OCI-LY3 (cell line): ENCODE data around the gene MIA.

Experiments used
- H2AFZ ChIP-seq: fragments of 200-600, 300-600 bp; shearing (Covaris generic); 2 replicates; pipeline ENCODE4 v1.6.0; 2014; ENCODE audit warnings: antibody characterized with exemption, low read depth, low read length
- H3K27ac ChIP-seq: fragments of 200-600, 300-600 bp; sonication (generic); 2 replicates; pipeline ENCODE4 v1.5.1; 2014; ENCODE audit warnings: mild to moderate bottlenecking, low read length, moderate library complexity, mixed read lengths
- H3K27me3 ChIP-seq: fragments of 200-600, 300-600 bp; sonication (generic); 2 replicates; pipeline ENCODE4 v1.6.1; 2014; ENCODE audit warnings: low read depth, low read length, mixed read lengths
- H3K36me3 ChIP-seq: fragments of 200-600, 300-600 bp; sonication (generic); replicated peaks from 2 replicates; pipeline ENCODE3; 2014; ENCODE audit warnings: low read depth, low read length, mixed read lengths
- H3K4me1 ChIP-seq: fragments of 300-600, 200-600 bp; sonication (generic); 2 replicates; pipeline ENCODE4 v1.6.1; 2014; ENCODE audit warnings: low read length, mixed read lengths
- H3K4me2 ChIP-seq: fragments of 200-600, 300-600 bp; sonication (generic); 2 replicates; pipeline ENCODE4 v1.6.1; 2014; ENCODE audit warnings: low read length, mixed read lengths
- H3K4me3 ChIP-seq: fragments of 300-600, 200-600 bp; sonication (generic); 2 replicates; pipeline ENCODE4 v1.5.1; 2014; ENCODE audit warnings: antibody characterized with exemption, mild to moderate bottlenecking, low read length, moderate library complexity
- H3K79me2 ChIP-seq: fragments of 300-600, 200-600 bp; shearing (Covaris generic); 2 replicates; pipeline ENCODE4 v1.6.1; 2014; ENCODE audit warnings: mild to moderate bottlenecking, low read length, mixed read lengths
- H3K9ac ChIP-seq: fragments of 300-600, 200-600 bp; shearing (Covaris generic); 2 replicates; pipeline ENCODE4 v1.6.0; 2014; ENCODE audit warnings: mild to moderate bottlenecking, low read length, moderate library complexity
- H3K9me3 ChIP-seq: fragments of 200-600, 300-600 bp; shearing (Covaris generic); 2 replicates; pipeline ENCODE4 v1.6.1; 2014; ENCODE audit warnings: low read length, mixed read lengths; ENCODE audit not compliant: insufficient read depth
- H4K20me1 ChIP-seq: fragments of 200-600, 300-600 bp; sonication (generic); 2 replicates; pipeline ENCODE4 v1.6.1; 2016; ENCODE audit warnings: low read length, mixed read lengths; ENCODE audit not compliant: insufficient read depth
- EZH2phosphoT487 ChIP-seq: fragments of 200-600 bp; shearing (Covaris generic); IDR thresholded peaks from 2 replicates; pipeline ENCODE4 v1.6.1; 2018; ENCODE audit warnings: antibody characterized with exemption, mixed run types, low read depth
- TF ChIP-seq, protein P1 (sequence below): fragments of 200-600, 300-600 bp; sonication (generic); IDR thresholded peaks from 2 replicates; pipeline ENCODE4 v1.5.1; 2014; ENCODE audit warnings: antibody characterized with exemption, low read length, low read depth

Gene MIA

DNA sequence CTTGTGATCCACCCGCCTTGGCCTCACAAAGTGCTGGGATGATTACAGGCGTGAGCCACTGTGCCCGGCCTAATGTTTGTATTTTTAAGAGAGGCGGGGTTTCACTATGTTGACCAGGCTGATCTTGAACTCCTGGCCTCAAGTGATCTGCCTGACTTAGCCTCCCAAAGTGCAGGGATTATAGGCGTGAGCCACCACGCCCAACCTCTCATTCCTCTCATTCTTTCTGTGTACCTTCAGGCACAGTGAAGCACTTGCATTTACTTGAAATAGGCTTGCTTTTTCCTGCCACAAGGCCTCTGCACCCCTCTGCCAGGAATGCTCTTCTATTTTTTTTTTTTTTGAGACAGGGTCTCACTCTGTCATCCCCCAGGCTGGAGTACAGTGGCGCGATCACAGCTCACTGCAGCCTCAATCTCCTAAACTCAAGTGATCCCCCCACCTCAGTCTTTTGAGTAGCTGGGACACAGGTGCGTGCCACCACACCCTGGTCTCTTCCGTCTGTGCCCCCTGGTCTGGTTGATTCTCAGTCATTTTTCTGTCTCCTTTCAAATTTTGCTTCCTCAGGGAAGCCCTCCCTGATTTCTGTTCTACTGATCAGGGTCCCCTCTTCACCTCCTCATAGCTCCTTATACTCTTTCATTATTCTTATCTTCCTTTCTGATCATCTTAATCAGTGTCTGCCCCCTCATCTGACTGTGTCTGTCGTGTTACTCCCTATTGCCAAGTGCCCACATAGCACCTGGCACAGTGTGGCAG lies 40.1 kb upstream of the MIA start:
- Histone ChIP-seq H3K79me2 (no peaks in the 10 kb centered on the region), H3K4me3 (no peak overlapping the region), H3K4me2 (no peak overlapping the region), H3K36me3 (peaks cover 43% of the 10 kb centered on the region), H4K20me1 (no peaks in the 10 kb centered on the region), H3K9me3 (no peaks in the 10 kb centered on the region), H3K27me3 (no peaks in the 10 kb centered on the region), H3K27ac (no peak overlapping the region), H2AFZ (no peak overlapping the region), H3K9ac (no peak overlapping the region), H3K4me1 (no peaks in the 10 kb centered on the region)
- TF ChIP-seq, protein P1, sequence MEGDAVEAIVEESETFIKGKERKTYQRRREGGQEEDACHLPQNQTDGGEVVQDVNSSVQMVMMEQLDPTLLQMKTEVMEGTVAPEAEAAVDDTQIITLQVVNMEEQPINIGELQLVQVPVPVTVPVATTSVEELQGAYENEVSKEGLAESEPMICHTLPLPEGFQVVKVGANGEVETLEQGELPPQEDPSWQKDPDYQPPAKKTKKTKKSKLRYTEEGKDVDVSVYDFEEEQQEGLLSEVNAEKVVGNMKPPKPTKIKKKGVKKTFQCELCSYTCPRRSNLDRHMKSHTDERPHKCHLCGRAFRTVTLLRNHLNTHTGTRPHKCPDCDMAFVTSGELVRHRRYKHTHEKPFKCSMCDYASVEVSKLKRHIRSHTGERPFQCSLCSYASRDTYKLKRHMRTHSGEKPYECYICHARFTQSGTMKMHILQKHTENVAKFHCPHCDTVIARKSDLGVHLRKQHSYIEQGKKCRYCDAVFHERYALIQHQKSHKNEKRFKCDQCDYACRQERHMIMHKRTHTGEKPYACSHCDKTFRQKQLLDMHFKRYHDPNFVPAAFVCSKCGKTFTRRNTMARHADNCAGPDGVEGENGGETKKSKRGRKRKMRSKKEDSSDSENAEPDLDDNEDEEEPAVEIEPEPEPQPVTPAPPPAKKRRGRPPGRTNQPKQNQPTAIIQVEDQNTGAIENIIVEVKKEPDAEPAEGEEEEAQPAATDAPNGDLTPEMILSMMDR: no peak
- TF ChIP-seq EZH2phosphoT487: no peak

- H3K4me3 ChIP-seq: no peak overlapping the region
- H3K4me2 ChIP-seq: no peak overlapping the region
- no peaks in the 10 kb centered on the region for H3K9me3 ChIP-seq
- no peak overlapping the region for H2AFZ ChIP-seq
- peaks cover 40% of the 10 kb centered on the region for H3K36me3 ChIP-seq
- H3K27ac ChIP-seq: no peak overlapping the region
- no peaks in the 10 kb centered on the region for H3K27me3 ChIP-seq
- H4K20me1 ChIP-seq: no peaks in the 10 kb centered on the region
- TF ChIP-seq, protein P1: no peak
- no peak for TF ChIP-seq EZH2phosphoT487
- H3K4me1 ChIP-seq: no peaks in the 10 kb centered on the region
- no peak overlapping the region for H3K9ac ChIP-seq
- no peaks in the 10 kb centered on the region for H3K79me2 ChIP-seq
These were observed 38.7 kb upstream of the MIA start for GRCh38 chr19:40736661-40737060.

DNA sequence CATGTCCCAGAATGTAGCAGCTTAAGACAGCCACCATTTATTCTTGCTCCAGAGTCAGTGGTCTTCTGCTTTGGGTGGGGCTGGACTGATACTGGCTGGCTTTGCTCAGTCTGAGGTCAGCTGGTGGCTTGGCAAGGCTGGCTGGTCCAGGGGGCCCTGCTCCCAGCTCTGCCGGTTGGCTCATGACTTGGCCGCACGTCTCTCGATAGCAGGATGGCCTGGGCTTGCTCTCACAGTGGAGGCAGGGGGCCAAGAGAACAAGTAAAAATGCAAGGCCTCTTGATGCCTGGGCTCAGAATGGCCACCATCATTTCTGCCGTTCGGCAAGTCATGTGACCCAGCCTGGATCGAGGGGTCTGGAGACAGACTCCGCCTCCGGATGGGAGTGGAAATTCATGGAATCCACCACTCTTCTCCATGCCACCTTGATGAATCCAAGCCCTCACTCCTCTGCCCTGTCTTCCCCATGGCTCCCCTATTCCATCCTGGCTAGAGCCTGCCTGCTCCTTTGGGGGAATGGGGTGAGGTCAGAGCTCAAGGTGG lies 38.1 kb upstream of the MIA start:
- Histone ChIP-seq H3K79me2 (no peaks in the 10 kb centered on the region), H3K27me3 (no peaks in the 10 kb centered on the region), H3K4me2 (no peak overlapping the region), H3K9me3 (no peaks in the 10 kb centered on the region), H3K27ac (no peak overlapping the region), H3K4me3 (no peak overlapping the region), H3K4me1 (no peaks in the 10 kb centered on the region), H2AFZ (no peak overlapping the region), H3K9ac (no peak overlapping the region), H4K20me1 (no peaks in the 10 kb centered on the region), H3K36me3 (peaks cover 43% of the 10 kb centered on the region)
- no peak for TF ChIP-seq EZH2phosphoT487
- TF ChIP-seq, protein P1: no peak

GRCh38 chr19:40739030-40739839 lies 36.1 kb upstream of the MIA start:
- Histone ChIP-seq H4K20me1 (no peaks in the 10 kb centered on the region), H3K27ac (no peak overlapping the region), H3K27me3 (no peaks in the 10 kb centered on the region), H3K36me3 (peaks cover 33% of the 10 kb centered on the region), H3K4me3 (no peak overlapping the region), H3K79me2 (no peaks in the 10 kb centered on the region), H3K9ac (no peak overlapping the region), H3K9me3 (no peaks in the 10 kb centered on the region), H3K4me2 (no peak overlapping the region), H3K4me1 (no peaks in the 10 kb centered on the region), H2AFZ (no peak overlapping the region)
- TF ChIP-seq, protein P1: no peak
- TF ChIP-seq EZH2phosphoT487: no peak
